Mucosa of descending colon (tissue), 3 donors: ENCODE results near the gene OSBPL10. TPM values are rescaled to one million over a fixed set of nuclear protein-coding genes. Genes with fewer than 3 reads are reported as not detected.

Experiments
- ATAC-seq: fragments of 200-7000 bp; cut with Tn5 transposase; one replicate; pipeline ENCODE4 v1.9.1; 2020; ENCODE audit warnings: mild to moderate bottlenecking, moderate library complexity
- DNase-seq, 3 donors: peaks; one replicate each; pipeline ENCODE4 v3.0.0-alpha.2; 2020
- H3K36me3 ChIP-seq: fragments of 200-600 bp; one replicate; pipeline ENCODE4 v1.8.0; 2021; ENCODE audit warnings: low read depth, mild to moderate bottlenecking
- H3K4me1 ChIP-seq: fragments of 200-600 bp; one replicate; pipeline ENCODE4 v1.8.0; 2021; ENCODE audit warnings: low read depth, mild to moderate bottlenecking
- H3K4me3 ChIP-seq: fragments of 200-600 bp; one replicate; pipeline ENCODE4 v1.8.0; 2021; ENCODE audit warnings: mild to moderate bottlenecking
- H3K9me3 ChIP-seq: fragments of 200-600 bp; one replicate; pipeline ENCODE4 v1.8.0; 2021; ENCODE audit warnings: mild to moderate bottlenecking
- CTCF ChIP-seq: fragments of 200-600 bp; IDR thresholded peaks from one replicate; pipeline ENCODE4 v1.8.0; 2022; ENCODE audit warnings: antibody characterized with exemption, mild to moderate bottlenecking
- intact Hi-C, 2 donors: fragments of 100-400 bp; cut with DNase I in 1 of 2; cut with micrococcal nuclease in 1 of 2; formaldehyde crosslinking; loops; one replicate each; pipeline versions ENCODE4 v1.11.0 to v1.11.1; 2022; cut with DNase I, micrococcal nuclease
- total RNA-seq, 3 donors: library from RNA; stranded (reverse); fragmentation: NEBNext Ultra II Directional in 2 of 3; extraction: Animal tissue kit (Norgen Biotek cat#: 25700) in 2 of 3; gene quantifications; one replicate each; pipeline versions ENCODE4 v1.2.1 to v1.2.4, GENCODE V29; 2021 to 2023
- donor health status: DM: no; HTN: no; CAD: no; lungs with moderate emphysema.
- donor health status: DM: no; HTN: no; CAD: no.
- donor health status: DM: no; HTN: yes; CAD: no.

OSBPL10 gene
- total RNA-seq, 3 donors from 2014 or later: 15.7 to 23.9 (median 16.6) TPM

- intact Hi-C loops: no loop called here
- H3K4me1 ChIP-seq: no peaks in the 10 kb centered on the region
- H3K4me3 ChIP-seq: no peak overlapping the region
- no peaks in the 10 kb centered on the region for H3K36me3 ChIP-seq
- TF ChIP-seq CTCF: no peak
- no peak for ATAC-seq
- DNase-seq: no peak
- H3K9me3 ChIP-seq: no peaks in the 10 kb centered on the region
Observed at GRCh38 chr3:31753050-31753425, 228.0 kb downstream of the OSBPL10 start.

- intact Hi-C loops: no loop called here
- no peak for TF ChIP-seq CTCF
- H3K36me3 ChIP-seq: no peaks in the 10 kb centered on the region
- ATAC-seq (no peak), DNase-seq (no peak)
- no peak overlapping the region for H3K4me3 ChIP-seq
- H3K9me3 ChIP-seq: no peaks in the 10 kb centered on the region
- no peaks in the 10 kb centered on the region for H3K4me1 ChIP-seq
Observed at GRCh38 chr3:31752305-31753049, 228.6 kb downstream of the OSBPL10 start.

GRCh38 chr3:31750341-31750740 lies 230.7 kb downstream of the OSBPL10 start:
- intact Hi-C loops: no loop called here
- Histone ChIP-seq H3K9me3 (no peaks in the 10 kb centered on the region), H3K4me1 (no peaks in the 10 kb centered on the region), H3K36me3 (no peaks in the 10 kb centered on the region), H3K4me3 (no peak overlapping the region)
- DNase-seq (no peak), ATAC-seq (no peak)
- no peak for TF ChIP-seq CTCF

GRCh38 chr3:31748933-31749295 lies 232.1 kb downstream of the OSBPL10 start:
- ATAC-seq: no peak
- no peaks in the 10 kb centered on the region for H3K4me1 ChIP-seq
- no peaks in the 10 kb centered on the region for H3K9me3 ChIP-seq
- DNase-seq: no peak
- TF ChIP-seq CTCF: no peak
- no peak overlapping the region for H3K4me3 ChIP-seq
- no peaks in the 10 kb centered on the region for H3K36me3 ChIP-seq
- intact Hi-C loops: no loop called here

GRCh38 chr3:31748281-31748932 lies 232.7 kb downstream of the OSBPL10 start:
- intact Hi-C loops: no loop called here
- H3K4me3 ChIP-seq: no peak overlapping the region
- TF ChIP-seq CTCF: no peak
- DNase-seq (no peak), ATAC-seq (no peak)
- no peaks in the 10 kb centered on the region for H3K36me3 ChIP-seq
- no peaks in the 10 kb centered on the region for H3K9me3 ChIP-seq
- H3K4me1 ChIP-seq: no peaks in the 10 kb centered on the region
